GM19238 (cell line): ENCODE results near the gene RASGRF1.
"Not testable (repeated sequence)": the region's sequence is repeated elsewhere in the genome, so short reads cannot be mapped to it uniquely, and the experiment has no call there.

ENCODE experiments used
- DNase-seq: peaks from one replicate; pipeline ENCODE4 v3.0.0; 2011; ENCODE audit warnings: low spot score; ENCODE audit not compliant: insufficient read length

RASGRF1 gene, protein sequence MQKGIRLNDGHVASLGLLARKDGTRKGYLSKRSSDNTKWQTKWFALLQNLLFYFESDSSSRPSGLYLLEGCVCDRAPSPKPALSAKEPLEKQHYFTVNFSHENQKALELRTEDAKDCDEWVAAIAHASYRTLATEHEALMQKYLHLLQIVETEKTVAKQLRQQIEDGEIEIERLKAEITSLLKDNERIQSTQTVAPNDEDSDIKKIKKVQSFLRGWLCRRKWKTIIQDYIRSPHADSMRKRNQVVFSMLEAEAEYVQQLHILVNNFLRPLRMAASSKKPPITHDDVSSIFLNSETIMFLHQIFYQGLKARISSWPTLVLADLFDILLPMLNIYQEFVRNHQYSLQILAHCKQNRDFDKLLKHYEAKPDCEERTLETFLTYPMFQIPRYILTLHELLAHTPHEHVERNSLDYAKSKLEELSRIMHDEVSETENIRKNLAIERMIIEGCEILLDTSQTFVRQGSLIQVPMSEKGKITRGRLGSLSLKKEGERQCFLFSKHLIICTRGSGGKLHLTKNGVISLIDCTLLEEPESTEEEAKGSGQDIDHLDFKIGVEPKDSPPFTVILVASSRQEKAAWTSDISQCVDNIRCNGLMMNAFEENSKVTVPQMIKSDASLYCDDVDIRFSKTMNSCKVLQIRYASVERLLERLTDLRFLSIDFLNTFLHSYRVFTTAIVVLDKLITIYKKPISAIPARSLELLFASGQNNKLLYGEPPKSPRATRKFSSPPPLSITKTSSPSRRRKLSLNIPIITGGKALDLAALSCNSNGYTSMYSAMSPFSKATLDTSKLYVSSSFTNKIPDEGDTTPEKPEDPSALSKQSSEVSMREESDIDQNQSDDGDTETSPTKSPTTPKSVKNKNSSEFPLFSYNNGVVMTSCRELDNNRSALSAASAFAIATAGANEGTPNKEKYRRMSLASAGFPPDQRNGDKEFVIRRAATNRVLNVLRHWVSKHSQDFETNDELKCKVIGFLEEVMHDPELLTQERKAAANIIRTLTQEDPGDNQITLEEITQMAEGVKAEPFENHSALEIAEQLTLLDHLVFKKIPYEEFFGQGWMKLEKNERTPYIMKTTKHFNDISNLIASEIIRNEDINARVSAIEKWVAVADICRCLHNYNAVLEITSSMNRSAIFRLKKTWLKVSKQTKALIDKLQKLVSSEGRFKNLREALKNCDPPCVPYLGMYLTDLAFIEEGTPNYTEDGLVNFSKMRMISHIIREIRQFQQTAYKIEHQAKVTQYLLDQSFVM (N-terminal part only)

DNA sequence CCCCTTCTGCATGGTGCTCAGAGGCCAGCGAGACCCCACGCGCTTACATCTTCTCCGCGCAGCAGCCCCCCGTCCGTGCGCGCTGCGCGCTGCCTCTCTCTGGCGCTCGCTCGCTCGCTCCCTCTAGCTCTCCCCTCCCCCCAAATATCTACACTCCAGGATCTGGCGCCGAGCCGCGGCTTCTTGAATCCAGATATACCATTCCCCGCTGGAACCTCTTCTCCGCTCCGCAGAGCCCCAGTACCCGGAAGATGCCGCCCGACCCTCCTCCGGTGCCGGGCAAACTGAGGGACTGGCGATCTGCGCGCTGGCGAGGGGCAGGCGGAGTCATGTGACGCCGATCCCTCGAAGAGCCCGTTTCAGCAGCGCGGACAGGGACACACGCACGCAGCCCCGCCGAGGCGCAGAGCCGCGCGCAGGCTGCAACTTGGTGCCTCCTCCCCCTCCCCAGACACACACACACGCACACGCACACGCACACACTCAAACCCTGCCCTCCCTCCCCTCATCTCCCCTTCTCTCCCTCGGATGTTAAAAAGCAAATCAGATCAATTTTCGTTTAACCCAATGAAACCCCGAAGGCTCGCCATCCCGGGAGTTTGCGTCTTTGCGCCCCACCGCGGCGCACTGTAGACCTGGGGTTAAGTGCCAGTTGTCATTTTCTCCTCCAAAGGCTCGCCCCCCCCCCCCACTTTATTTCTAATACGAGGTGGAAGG lies at the start of gene RASGRF1:
Gene RASGRF1 (minus strand): TSS at position 294 of the 717 bp plus-strand sequence. CDS start 282 bp downstream, at position 12.
- DNase-seq: no peak

DNA sequence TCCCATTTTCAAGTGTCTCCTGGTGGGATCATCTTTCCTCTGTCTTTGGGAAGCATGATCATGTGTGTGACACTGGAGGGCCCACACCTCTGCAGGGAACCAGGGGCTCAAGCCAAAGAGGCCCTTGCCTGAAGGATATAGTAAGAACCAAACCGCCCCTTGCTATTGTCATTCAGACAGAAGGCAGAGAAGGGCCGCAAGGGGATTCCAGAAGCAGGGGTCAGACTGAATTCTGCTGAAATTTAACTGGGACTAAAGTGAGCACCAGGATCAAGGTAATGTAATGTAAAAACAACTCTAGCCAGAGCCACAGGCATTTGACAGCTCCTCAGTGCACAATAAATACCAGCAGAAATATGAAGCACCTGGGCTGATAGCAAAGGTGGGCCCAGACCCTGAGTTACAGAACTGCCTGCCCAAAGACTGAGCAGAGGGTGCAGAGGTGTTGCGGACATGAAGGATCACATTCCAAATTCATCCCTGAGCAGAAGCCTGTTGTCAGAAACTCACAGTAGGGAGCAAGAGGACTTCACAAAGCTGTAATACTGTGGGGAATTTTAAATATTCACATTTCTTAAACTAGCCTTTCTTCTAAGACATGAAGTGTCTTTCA lies 46.0 kb upstream of the RASGRF1 start:
- DNase-seq: no peak

DNA sequence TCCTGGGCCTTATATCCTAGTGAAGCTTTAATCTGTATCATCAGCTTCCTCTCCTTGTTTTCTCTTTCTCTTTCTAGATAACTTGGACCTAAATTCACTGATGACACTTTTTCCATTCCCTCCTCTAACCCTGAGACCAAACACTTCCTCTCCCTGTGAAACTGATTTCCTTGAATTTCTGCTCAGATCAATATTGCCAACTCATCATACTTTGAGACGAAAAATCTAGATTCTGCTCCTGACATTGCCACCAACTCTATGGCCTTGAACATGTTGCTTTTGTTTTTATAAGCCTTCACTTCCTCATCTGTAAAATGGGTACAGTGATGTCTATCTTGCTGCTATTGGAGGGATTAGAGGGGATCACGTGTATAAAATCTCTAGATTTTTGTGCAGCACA lies 42.7 kb upstream of the RASGRF1 start:
- DNase-seq: no peak

DNA sequence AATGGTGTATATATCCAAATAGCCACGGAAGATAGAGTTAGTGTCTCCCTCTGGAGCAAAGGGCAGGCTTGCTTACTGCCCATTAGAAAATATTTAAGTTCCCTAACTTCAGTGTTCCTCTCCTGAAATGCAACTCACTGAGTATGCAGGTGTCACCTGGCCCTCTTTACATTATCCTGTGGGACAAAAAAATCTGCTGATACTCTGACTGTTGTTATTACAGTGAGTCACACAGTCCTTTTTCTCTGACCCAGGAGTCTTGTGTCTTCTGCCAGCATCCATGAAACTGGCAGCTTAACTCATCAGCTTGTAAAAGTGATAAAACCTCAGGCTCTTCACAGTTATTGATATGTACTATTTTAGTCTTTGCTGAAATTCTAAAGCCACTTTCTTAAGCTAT lies 42.2 kb upstream of the RASGRF1 start:
- no peak for DNase-seq

DNA sequence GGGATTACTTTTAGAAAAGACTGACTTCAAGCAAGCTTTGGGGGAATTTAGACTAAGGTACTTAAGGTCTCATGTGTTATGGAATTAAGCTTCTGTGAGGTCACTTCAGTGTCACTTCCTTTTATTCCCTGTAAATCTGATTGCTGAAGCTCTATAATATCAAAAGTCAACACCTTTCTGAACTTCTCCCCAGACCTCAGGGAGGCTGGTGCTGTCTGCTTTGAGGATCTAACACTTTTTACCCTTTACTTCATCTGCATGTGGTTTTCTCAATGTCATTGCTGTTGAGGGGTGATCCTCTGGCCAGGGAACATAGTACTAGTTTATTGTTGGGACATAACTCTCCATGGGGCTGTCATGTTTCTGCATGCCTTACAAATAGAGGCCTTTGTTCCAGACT lies 41.8 kb upstream of the RASGRF1 start:
- no peak for DNase-seq

DNA sequence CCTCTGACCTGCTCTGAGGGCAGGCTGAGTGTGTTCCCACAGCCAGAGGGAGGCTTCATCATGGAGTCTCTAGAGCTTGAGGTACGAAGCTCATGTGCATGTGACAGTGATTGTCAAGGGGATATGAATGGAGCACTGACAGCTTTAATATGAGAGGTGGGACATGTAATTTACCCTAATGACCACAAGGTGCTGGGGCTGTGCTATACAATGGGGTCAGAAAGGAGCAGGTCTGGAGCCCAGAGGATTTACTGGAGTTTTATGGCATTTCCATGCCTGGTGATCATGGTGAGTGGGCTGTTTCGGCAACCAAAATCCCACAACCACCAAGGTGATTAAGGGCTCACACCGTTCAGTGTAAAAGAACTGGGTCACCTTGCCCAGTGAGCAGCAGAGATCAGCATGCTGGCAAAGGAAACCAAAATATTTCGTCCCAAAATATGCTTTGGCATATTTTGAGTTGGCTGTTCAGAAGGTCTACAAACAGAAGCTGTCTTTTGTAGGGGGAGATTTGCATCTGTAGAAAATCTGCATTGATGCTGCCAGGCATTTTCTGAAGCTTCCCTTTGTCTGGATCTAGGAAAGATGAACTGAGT lies 40.1 kb upstream of the RASGRF1 start:
- no peak for DNase-seq

DNA sequence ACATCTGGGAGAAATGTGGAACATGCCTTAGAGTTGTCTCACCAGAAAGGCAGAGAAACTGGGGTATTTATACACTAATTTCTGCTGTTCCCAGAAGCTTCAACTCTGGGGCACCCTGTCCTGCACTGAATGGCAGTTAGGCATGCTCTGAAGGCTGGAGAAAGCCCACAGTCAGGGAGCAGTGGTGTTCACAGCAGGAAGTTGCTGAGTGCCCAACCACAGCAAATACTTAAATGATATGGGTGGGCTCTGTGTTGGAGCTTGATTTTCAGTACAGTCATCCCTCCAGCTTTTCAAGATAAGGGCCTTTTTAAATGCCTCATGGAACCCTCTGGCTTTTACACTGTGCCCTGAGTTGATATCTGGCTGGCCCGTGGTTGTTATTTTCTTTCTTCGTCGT lies 38.7 kb upstream of the RASGRF1 start:
- no peak for DNase-seq

DNA sequence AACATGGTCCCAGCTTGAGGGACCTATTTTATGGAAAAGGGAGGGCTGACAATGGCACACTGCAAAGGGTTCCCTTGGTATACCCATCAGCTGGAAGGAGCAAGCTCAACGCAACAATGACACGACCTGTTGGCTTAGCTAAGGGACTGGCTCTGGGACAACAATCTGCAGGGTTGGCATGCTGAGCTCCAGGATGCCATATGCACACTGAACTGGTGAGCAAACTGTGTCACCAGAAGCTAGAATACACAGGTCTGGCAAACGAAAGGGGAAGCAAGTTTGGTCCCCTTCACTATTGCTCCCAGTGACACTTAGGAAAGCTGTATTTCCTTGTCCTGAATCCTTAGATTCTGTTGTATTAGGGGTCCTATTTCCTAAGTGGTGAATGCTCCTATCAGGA lies 38.0 kb upstream of the RASGRF1 start:
- no peak for DNase-seq

DNA sequence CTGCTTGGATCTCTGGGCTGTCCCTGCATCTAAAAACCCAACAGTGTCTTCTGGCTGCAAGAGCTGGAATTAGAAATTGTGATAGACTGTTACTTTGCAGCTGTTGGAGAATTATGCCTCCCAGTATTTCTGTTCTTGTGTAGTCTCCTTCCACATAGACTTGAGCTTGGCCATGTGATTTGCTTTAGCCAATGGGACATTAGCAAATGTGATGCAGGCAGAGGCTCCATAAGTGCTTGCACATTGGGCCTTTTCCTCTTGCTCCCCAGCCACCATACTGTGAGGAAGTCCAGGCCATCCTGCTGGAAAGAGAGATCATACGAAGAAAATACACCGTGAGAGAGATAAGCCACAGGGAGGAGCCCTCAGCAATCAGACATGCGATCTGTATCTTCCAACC lies 33.8 kb upstream of the RASGRF1 start:
- no peak for DNase-seq

DNA sequence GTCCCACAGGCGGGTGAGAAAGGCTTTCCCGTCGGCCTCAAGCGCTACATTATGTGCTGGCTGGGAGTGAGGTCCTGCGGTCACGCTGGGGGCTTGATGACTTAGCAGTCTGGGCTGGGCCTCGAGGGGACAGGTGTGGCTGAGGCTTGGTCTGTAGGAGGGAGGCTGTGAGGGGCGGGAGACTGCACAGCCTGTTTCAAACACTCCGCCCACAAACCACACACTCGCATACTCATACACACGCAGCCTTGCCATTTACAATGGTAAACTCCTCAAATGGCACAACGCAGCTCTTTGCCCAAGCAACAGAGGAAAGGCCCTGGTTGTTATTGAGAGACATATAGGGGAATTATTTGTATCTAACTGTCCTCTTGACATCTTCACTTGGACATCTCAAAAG lies 32.4 kb upstream of the RASGRF1 start:
- DNase-seq: no peak

DNA sequence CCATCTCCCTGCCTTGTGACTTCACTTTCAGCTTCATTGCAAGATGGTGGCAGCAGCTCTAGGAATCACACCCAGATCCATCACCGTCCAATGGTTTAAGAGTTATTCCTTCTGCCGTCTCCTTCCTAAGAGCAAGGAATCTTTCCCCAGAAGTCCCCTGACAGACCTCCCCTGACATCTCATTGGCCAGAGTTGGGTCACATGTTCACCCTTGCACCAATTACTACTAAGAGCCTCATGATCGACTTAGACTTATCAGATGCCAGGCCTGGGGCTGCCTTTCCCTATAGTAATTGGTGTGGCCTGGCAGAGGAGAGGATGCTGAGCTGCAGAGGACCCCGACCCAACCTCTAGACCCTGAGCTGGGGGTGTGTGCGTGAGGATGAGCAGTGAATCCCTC lies 31.8 kb upstream of the RASGRF1 start:
- no peak for DNase-seq

DNA sequence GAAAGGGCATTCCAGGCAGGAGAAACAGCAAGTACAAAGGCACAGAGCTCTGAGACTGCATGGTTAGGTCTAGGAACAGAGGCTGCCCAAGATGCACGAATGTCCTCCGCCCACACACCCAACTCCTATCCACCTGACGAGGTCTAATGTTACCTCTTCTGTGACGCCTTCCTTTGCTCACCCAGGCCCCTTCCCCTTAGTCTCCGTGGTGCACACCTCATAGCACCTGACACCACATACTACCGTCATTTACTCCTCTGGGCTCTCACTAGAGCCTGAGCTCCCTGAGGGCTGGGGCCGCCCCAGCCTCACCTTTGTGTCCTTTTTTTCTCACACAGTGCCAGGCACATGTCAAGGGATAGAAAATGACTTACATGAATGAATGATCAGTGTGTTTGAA lies 31.0 kb upstream of the RASGRF1 start:
- DNase-seq: no peak

DNA sequence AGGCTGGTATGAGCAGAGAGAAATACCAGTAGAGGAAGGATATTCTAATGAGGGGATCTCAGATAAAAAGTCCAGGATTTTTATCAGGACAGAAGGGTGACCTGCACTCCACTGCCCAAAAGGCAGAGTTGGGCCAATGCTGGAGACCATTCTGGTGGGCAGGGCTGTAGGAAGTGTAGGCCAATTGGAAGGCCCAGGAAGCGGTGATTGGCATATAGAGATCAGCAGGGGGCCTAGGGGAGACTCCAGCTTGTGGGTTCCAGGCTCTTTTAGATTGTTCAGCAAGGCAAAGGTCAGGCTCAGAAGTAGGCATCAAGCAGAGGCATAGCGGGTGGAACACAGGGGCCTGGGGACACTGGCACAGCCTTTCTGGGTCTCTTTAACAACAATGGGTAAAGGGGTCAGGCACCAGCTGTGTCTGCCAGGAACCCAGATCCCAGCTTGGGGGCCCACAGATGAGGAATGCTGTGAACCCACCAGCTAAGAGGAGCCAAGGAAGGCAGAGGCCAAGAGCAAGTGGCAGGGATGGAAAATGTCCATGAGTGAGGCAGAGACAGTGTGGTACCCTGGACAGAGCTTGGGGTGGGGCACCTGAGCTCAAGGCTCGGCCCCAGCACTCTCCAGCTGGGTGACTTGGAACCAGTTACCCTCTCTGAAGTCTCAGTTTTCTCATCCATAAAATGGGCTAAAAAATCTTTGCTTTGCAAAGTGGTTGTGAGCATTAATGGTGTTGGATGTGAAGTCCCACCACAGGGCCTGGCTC lies 27.0 kb upstream of the RASGRF1 start:
- DNase-seq: no peak

DNA sequence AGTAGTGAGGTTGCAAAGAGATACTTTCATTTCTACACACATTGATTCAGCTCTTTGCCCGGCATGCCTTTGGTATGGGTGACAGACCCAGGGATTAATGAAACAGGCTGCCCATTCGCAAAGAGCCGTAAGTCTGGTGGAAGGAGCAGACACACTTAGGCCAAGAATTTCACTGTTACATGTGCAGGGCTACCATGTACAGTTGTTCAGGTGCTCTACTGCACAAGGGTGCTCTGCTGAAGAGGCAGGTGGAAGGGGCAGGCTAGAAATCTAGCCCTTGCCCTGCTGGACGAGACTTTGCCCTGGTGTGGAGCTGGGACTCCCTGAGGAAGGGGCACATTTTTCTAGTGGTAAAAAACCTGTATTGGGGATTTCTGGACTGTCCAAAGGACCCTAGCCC lies 26.2 kb upstream of the RASGRF1 start:
- no peak for DNase-seq

DNA sequence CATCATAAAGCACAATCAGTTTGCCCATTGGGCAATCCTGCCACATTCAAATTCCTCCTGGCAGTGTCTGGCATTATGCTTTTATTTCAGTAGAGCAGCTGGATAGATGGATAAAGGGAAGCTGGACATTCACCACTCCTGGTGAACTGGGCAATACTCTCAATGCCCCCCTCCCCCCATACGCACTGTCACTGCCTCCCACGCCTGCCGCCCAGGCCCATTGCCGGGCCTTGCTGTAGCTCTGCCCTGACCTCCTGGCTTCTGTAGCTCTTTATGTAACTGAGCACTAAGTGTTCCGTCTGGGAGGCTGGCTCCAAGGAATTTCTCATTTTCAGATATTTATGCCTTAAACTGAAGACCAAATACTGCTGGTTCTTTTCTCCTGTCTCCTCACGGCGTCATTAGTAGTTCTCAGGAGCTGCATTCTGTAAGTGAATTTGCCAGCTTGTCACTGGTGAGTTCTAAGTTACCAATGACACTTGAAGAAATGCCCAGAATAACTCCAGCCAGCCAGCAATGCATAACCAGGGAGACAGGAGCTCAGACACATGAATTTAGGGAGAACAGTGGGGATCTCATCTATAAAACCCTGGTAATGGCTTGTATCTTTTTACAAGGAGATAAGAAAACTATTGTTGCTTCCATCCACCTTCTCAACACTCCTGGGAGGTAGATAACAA lies 25.5 kb upstream of the RASGRF1 start:
- no peak for DNase-seq

DNA sequence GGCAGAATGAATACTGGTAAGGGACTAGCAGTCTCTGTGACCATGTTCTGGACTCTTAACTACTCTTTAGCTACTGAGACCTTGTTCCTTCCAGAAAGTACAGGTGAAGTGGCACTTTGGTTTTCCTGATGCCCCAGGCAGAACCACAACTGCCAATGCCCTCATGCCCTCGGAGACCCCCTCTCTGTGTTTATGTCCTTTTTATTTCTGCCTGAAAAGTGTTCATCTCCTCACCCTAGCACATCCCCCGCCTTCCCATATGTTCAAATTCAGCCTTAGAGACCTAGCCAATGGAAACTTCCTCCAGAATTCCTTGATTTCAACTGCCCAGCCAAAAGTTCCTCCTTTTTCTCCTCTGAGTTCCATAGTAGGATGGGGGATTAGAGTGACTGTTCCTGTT lies 23.3 kb upstream of the RASGRF1 start:
- no peak for DNase-seq

DNA sequence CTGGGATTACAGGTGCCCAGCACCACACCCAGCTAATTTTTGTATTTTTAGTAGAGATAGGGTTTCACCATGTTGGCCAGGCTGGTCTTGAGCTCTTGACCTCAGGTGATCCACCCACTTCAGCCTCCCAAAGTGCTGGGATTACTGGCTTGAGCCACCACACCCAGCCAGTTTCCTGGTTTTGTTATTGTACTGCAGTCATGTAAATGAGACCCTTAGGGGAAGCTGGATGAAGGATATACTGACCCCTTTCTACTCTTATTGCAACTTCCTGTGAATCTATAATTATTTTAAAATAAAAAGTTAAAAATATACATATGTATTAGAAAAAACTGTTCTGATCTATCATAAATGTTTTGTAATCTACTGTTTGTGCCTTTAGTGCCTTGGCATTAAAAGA lies 20.8 kb upstream of the RASGRF1 start:
- DNase-seq: not testable (repeated sequence)

DNA sequence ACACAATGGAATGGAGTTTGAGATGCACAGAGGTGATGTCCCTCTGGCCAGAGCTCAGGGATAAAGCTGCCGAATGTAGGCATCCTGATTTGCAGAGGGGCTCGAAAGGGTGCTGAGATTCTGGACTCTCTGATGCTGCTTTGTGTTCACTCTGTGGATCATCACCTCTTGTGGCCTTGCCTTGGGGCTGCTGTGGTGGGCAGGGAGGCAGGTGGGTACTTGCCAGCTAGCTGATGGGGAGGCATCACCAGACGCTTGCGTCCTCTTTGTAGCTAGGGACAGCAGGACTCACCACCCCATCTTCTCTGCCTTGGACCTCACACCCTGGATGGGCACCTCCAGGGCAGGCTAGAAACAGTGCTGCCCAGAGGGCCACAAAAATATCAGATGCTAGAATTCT lies 14.6 kb upstream of the RASGRF1 start:
- no peak for DNase-seq

DNA sequence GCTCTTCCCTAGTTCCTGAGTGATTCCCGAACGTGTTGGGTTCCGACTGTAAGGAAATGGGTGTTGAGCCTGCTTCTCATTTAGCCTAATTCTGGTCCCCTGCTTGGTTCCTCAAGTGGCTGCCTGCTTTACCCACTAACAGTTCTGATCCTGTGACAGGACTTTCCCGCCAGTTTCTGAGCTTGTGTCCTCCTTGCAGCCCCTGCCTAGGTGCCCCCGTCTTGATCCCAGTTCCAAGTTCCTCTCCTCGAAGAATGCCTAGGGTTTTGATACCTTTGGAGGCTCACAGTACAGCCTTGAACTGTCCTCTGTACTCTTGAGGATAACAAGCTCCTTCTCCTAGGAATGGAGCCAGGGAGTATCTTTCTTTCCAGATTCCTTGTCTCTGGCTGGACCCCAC lies 12.0 kb upstream of the RASGRF1 start:
- DNase-seq: no peak
